Cardiac septum (tissue), 1 donor: ENCODE results near the gene TMEM107. TPM values are rescaled to one million over a fixed set of nuclear protein-coding genes. Genes with fewer than 3 reads are reported as not detected.

Source experiments
- DNase-seq: peaks from one replicate; pipeline ENCODE4 v3.0.0-alpha.2; 2020; ENCODE audit warnings: low spot score
- intact Hi-C: fragments of 100-400 bp; cut with DNase I; formaldehyde crosslinking; loops from one replicate; pipeline ENCODE4 v1.14.0; 2022
- microRNA-seq: library from miRNA; unstranded; fragments of <30 nt; microRNA quantifications from one replicate; pipeline ENCODE4 v1.2.0, GENCODE V29; 2020
- total RNA-seq: library from RNA; stranded (reverse); fragmentation: NEBNext Ultra II Directional; extraction: Animal tissue kit (Norgen Biotek cat#: 25700); gene quantifications from one replicate; pipeline ENCODE4 v1.2.1, GENCODE V29; 2021
- donor health status: DM: no; HTN: no; CAD: no.

Gene TMEM107
- total RNA-seq, 1 donor from 2014 or later = 8.7 TPM

DNA sequence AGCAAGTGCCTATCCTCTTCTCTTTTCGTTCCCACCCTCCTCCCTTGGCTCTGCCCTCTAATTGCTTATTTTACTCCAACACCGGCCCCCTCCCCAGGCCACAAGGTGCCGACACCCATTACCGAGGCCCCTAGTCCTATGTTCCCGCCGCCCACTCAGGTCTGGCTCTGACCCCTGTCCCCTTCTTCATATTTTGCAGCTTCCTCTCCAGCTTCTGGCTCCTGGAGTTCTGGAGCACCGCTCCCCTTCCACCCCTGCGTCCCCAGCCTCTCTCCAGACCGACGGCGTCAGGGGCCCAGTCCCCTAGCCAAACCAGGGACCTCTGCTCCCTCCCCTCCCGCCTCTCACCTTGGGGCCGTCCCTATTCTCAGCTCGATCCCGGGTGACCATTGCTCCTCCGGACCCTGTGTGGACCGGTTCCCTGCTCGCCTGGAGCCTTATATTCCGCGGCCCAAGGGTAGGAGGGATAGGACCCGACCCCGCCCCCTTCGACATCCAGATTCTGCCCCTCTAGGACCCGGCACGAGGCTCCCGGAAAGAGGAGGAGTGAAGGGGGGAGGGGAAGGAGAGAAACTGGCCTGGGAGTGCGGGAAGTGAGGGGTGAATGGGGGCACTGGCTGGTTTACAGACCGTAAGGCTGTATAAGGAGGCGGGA is 52.4 kb downstream of the TMEM107 start, which contains the start of gene HES7:
HES7 (minus strand) TSS at position 412 of the 655 bp plus-strand sequence; CDS start at position 390, 22 bp downstream.
- intact Hi-C loops = loop anchor here (2.0 to 5.0 kb wide), 3 partner anchors 15 to 178 kb away; no protein-coding TSS in a partner anchor
- DNase-seq = no peak

DNA sequence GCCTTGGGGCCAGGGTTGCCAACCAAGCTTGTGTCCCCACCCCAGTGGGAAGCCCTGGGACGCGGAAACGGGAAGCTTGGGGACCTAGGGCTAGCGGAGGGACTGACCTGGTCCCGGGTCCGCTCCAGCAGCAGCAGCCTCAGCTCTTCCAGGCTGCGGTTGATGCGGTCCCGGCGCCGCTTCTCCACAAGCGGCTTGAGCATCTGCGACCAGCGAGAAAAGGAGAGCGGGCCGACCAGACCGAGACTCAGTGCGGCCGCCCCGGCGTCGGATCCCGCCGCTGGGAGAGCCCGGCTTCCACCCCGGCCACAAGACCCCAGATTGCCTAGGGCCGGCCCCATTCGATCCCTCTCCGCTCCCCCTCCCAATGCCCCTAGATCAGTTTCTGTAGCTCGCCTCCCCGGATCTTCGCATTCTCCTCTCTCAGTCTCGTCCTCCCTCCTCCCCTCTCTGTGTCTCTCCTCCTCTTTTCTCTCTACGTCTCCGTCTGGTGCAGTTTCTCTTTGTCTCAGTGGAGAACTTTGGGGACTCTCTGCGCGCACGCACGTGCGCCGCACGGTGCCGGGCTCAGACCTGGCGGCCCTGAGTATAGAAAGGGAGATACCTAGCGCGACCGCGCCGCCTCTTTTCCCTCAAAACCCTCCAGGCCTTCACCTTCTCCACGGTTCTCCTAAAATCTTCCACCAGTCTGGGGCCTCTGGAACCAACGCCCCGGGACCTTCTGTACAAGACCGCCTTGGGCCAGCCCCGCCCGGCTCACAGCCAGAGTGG is 53.1 kb downstream of the TMEM107 start:
- intact Hi-C loops = loop anchor here (2.0 to 5.0 kb wide), 2 partner anchors 36 to 179 kb away; no protein-coding TSS in a partner anchor
- no peak for DNase-seq

Small RNAs within 50 kb of the gene (microRNA-seq; reads per million reads assigned to microRNA genes)
- gene MIR4521 = not detected
- gene MIR6883 = 1.3 reads per million

Other genes with a start within 250 kb of the TMEM107 start
- 0.43 TPM for gene KCNAB3, start 246.5 kb downstream of the TMEM107 start, total RNA-seq
- gene TRAPPC1, start 244.4 kb downstream of the TMEM107 start, total RNA-seq = 114 TPM
- gene CNTROB, start 244.2 kb downstream of the TMEM107 start, total RNA-seq = 12.0 TPM
- gene GUCY2D, start 173.8 kb downstream of the TMEM107 start, total RNA-seq = not detected
- not detected for gene ALOX15B, start 137.3 kb downstream of the TMEM107 start, total RNA-seq
- not detected for gene ALOX12B, start 88.7 kb downstream of the TMEM107 start, total RNA-seq
- not detected for gene ALOXE3, start 57.9 kb downstream of the TMEM107 start, total RNA-seq
- 0.65 TPM for gene HES7, start 52.3 kb downstream of the TMEM107 start, total RNA-seq
- gene PER1, start 24.0 kb downstream of the TMEM107 start, total RNA-seq = 47.8 TPM
- 63.9 TPM for gene VAMP2, start 13.4 kb downstream of the TMEM107 start, total RNA-seq
- gene BORCS6, start 13.8 kb upstream of the TMEM107 start, total RNA-seq = 6.8 TPM
- gene AURKB, start 34.2 kb upstream of the TMEM107 start, total RNA-seq = 0.83 TPM
- gene CTC1, start 71.7 kb upstream of the TMEM107 start, total RNA-seq = 13.4 TPM
- gene PFAS, start 72.9 kb upstream of the TMEM107 start, total RNA-seq = 11.2 TPM
- 23.7 TPM for gene RANGRF, start 112.3 kb upstream of the TMEM107 start, total RNA-seq
- gene SLC25A35, start 119.0 kb upstream of the TMEM107 start, total RNA-seq = 4.0 TPM
- gene ARHGEF15, start 133.9 kb upstream of the TMEM107 start, total RNA-seq = 18.3 TPM
- gene ODF4, start 163.5 kb upstream of the TMEM107 start, total RNA-seq = not detected
- gene RPL26, start 206.8 kb upstream of the TMEM107 start, total RNA-seq = 727 TPM
- gene RNF222, start 221.4 kb upstream of the TMEM107 start, total RNA-seq = not detected